GM20431 (cell line): ENCODE measurements around the gene CTCFL.

Experiments used
- in situ Hi-C: fragments of 300-500 bp; cut with MseI, MboI; formaldehyde crosslinking; loops from one replicate; pipeline ENCODE4 v1.15.0; 2020; ENCODE audit warnings: low sequenced_read_pairs; ENCODE audit not compliant: unreplicated experiment

Gene CTCFL

DNA sequence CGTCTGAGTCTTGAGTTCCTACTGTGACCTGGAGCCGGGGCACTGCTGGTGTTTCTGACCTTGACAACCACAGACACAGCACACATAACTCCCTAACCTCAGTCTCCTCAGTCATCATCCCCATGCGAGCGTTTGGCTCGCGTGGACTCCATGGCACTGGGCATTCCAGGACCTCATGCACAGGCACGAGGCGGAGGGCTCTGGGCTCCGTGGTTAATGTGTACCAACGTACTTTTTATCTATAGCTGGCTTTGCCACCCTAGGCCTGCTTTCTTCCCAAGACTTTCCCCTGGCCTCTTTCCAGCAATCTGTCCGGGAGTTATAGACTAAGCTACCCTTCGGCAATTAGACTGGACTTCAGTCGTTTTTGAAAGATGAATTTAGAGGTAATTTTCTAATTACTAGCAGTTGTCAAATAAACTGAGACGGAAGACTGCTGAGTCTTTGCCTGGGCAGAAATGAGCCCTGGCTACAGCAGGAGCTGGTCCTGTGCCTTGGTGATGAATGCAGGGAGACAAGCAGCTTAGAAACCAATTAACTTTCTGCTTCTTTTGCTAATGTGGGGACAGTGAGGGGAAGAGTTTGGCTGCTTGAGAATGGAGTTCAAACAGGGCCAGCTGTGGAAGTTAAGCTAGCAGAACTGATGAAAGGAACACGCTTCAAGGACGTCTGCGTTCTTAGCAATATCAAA lies 16.1 kb upstream of the CTCFL start:
- in situ Hi-C loops: no loop called here

DNA sequence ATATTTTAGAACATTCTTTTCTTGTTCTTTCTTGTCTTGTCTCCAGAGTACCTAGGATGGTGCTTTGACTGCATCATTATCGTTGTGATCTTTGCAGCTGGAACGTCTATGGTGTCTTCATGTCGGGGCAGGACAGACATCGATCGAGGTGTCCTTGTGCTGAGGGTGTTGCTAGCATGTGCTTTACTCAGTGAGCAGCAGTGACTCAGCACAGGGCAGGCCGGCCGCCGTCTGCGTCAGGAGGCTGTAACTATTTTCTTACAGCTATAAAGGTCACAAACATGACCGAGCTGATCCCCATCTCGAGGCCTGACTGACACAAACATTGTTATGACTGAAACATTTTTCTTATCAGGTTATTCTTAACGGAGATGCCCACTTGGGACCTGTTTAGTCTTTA lies 14.9 kb upstream of the CTCFL start:
- in situ Hi-C loops: no loop called here

DNA sequence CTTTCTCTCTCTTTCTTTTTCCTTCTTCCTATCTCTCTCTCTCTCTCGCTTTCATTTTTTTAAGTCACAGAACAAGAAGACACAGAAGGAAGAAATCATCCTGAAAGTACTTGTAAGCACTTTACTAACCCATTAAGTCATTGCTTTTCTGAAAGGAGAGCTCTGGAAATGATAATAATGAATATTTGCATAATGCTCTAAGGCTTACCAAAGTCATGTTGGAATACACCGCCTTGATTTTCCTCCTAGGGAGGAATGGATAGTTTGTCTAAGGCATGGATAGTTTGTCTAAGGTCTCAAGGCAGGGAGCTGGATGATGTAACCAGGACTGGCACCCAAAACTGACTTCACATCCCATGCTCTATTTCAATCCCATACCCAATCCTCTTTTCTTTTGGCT lies 12.9 kb upstream of the CTCFL start:
- in situ Hi-C loops: no loop called here

DNA sequence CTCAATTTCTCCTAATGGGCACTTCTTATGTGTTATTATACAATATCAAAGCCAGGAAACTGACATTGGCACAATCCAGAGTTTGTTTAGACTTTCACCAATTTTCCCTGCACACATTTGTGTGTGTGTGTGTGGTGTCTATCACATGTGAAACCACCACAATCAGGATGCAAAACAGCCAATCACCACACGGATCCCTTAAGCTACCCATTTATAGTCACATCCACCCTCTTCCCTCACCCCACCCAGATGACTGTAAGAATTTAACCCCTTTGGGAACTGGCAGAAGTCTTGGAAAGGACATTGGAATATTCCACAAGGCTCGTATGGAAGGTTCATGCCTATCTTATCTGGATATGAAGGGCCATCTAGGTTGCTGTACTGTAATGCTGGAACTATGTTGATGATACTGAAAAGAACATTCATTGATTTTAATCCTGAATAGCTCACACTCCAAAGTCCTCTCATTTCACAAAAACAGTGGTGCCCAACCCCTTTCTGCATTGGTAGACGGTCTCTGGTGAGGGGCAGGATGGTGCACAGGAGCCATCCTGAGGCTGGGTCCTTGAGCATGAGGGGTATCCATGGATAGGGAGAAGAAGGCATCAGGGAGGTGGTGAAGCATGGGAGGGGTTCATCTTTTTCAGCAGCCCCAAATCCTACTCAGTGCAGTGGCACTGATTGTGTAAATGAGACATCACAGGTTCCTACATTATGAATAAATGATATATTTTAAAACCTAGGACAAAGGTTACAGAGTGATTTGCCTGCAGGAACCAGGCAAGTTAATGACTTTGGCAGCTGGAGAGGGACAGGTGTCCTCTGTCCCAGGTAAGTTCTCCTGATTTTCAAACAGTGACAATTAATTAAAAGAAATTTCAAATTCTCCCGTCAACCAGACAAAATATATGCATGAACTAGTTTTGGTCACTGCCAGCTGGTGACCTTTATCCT lies 12.1 kb upstream of the CTCFL start:
- in situ Hi-C loops: no loop called here

DNA sequence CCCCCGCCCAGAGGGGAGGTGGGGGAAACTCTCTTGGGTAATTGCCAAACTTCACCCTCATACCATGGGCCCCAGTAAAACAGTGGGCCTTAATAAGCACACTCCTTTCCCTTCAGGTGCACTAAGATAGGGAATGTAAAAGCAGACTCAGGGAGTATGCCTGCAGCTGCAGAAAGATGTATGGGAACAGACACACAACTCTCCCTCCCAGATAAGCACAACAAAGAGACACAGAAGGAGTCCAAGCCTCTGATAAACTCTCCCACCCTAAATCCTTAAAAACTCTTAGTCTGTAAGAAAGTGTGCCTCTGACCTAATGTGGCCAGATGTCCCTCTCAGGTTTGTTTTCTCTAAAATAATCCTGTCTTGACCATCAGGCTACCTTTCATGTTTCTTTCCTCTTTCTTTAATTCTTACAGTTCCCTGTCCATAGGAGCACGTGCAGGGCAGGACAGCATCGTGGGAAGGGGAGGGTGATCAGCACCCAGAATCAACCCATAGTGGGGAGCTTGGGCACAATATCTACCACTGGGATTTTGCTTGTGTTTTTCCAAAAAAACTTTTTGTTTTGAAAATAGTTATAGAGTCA lies 11.3 kb upstream of the CTCFL start:
- in situ Hi-C loops: no loop called here

DNA sequence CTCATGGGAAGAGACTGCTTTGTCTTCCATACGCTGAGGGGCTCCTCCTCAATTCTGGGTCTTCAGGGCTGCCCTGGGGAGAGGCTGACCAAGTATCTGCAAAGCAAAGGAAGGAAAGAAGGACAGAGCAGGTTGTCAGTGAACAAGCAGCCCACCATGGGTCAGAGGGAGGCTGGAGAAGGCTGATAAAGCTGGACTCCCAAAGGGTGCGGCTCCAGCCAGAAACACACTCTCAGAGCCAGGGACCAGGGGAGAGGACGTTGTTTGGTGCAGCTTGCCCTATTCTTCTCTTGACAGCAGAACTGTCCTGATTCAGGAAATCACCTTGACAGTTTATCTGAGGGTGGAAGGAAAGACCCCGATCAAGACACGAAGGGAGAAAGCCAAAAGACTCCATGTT lies 10.4 kb upstream of the CTCFL start:
- in situ Hi-C loops: no loop called here

DNA sequence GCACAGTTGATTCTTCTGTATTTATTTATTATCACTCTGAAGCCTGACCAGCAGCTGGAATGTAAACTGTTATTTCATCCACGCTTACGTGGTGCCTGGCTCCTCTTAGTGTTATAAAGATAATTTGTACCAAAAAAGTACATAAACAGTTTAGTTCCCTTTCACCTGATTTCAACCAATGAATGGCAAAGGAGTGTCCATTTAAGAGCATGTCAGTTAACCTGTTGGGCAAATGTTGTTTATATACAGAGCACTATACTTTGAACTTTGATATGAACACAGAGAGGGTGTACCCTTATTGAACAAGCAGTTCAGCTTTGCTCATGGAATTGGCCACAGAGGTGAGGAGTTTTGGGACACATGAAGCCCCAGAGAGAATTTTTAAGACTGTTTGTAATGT lies 7.2 kb upstream of the CTCFL start:
- in situ Hi-C loops: no loop called here

DNA sequence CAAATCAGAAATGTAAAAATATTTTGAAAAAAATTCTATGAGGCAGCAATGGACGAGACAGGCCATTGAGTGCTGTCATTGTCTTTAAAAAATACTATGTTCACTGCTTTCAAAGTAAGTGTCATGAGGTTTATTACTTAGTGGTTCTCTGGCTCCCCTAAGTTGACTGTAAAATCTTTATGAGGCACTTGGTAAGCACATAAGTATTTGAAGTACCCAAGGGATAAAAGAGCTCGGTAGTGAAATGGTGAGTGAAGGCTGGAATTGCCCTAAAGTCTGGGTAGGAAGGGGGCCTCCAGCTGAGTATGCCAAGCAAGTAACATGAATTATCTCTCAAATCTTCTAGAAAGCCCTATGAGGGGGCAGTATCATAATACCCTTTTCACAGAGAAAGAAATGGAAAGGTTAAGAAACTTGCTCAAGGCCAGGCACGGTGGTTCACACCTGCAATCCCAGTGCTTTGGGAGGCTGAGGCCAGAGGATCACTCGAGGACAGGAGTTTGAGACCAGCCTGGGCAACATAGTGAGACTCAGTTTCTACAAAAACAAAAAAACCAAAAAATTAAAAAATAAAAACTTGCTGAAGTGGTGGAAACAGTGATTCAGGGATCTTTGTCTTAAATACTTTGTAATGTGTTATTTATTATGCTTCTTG lies 5.5 kb upstream of the CTCFL start:
- in situ Hi-C loops: no loop called here

DNA sequence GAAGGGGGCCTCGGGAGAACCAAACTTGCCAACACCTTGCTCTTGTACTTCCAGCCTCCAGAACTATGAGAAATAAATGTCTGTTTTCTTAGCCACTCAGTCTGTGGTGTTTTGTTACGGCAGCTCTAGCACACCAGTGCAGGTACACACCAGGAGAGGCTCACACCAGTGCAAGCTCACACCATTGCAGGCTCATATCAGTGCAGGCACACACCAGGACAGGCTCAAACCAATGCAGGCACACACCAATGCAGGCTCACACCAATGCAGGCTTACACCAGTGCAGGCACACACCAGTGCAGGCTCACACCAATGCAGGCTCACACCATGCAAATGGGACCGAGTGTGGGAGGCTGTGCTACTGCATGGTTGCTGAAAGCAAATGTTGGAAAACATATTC lies 4.9 kb upstream of the CTCFL start:
- in situ Hi-C loops: no loop called here

DNA sequence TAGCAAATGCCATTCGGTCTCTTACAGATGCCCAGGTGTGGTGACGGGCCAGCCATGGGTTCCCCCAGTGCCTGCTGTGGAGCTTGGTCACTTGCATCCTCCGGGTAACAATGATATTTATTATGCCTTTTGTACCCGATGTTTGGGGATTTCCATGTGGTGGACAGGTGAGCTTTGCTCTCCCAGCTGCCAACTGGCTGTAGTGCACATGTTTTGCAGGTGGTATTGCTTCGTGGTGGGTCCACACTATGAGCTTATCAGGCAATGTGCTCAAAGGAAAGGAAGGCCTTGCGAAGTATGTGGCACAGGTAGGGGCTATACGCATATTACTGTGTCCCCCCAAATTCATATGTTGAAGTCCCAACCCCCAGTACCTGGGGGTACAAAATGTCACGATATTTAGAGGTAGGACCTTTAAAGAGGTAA lies 4.2 kb upstream of the CTCFL start:
- in situ Hi-C loops: no loop called here

DNA sequence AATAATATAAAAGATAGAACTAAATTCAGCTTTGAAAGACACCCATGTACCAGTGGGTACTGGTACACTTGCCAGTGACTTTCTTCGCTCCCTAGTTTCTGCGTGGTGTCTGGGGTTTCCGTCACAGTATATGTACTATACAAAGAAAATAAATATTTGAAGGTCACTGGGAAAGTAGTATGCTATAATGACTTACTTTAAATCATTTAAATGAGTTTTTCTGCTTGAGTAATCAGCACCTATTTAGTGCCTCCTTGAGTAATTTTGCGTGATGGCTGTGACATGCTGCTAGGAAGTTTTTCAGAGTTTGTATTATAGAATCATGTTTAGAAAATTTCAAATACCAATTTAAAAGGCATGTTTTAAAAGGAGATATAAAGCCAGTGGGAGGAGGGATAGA lies 3.2 kb upstream of the CTCFL start:
- in situ Hi-C loops: no loop called here

DNA sequence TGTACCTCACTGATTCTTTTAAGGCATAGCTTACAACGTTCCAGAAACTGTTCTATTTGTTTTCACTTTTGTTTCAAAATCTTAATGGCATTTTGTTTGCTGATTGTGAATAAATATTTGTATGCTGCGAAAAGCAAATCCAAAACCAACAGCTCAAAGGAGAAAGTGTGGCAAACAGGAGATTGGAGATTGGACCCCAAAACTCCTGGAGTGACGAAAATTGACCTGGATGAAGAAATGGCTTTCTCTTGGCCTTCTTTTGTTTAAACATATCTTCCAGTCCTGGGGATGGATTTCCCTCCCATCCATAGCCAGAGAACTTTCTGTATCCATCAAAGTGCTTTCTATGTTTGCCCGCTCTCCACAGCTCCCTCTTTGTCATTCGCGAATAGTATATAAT lies 2.8 kb upstream of the CTCFL start:
- in situ Hi-C loops: no loop called here

DNA sequence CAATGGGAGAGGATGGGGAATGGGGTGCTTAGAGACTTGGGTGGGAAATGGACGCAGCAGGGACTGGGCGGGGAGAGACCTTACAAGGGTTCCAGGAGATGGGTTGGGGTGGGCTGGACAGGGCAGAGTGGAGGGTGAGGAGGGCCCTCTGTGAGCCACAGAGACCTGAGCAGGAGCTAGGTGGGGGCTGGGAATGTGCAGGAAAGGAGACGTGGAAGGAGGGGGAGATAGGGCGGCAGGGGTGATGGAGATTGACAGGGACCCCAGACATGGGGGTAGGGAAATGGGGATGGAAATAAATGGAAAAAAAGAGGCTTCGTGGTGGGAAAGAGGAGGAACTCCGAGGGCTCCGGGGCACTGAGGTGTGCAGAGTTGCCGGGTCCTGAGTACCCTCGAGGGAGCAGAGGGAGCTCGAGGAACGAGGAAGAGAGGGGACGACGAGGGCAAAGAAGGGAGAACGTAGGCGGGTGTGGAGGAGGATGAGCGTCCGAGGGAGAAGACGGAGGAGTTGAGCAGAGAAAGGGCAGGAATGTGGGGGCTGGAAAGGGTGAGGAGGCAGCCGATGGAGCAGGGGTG lies 2.0 kb upstream of the CTCFL start:
- in situ Hi-C loops: no loop called here

DNA sequence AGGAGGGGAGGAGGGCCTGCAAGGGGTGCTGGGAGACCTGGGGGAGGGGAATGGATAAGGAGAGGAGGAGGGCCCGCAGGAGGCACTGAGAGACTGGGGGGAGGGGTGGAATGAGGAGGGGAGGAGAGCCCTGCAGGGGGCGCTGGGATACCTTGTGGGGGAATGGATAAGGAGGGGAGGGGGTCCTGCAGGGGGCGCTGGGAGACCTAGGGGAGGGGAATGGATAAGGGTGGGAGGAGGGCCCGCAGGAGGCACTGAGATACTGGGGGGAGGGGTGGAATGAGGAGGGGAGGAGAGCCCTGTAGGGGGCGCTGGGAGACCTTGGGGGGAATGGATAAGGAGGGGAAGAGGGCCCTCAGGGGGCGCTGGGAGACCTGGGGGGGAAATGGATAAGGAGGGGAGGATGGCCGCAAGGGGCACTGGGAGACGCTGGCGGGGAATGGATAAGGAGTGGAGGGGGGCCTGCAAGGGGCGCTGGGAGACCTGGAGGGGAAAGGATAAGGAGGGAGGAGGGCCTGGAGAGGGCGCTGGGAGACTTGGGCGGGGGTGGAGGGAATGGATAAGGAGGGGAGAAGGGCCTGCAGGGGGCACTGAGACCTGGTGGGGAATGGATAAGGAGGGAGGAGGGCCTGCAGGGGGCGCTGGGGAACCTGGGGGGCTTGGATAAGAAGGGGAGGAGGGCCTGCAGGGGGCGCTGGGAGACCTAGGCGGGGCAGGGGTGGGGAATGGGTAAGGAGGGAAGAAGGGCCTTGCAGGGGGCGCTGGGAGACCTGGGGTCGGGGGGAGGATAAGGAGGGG lies 1.3 kb upstream of the CTCFL start:
- in situ Hi-C loops: no loop called here

DNA sequence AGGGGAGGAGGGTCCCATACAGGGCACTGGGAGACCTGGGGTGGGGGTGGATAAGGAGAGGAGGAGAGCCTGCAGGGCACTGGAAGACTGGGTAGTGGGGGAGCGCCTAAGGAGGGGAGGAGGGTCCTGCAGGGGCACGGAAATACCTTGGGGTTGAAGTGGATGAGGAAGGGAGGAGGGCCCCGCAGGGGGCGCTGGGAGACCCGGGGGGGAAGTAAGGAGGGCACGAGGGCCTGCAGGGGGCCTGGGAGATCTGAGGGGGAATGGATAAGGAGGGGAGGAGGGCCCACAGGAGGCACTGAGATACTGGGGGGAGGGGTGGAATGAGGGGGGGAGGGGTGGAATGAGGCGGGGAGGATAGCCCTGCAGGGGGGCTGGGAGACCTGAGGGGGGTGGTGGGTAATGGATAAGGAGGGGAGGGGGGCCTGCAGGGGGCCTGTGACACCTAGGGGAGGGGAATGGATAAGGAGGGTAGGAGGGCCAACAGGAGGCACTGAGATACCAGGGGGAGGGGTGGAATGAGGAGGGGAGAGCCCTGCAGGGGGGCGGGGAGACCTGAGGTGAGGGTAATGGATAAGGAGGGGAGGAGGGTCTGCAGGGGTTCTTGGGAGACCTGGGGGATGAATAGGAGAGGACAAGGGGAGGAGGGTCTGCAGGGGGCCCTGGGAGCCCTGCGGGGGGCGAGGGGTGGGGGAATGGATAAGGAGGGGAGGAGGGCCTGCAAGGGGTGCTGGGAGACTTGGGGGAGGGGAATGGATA lies 567 bp upstream of the CTCFL start:
- in situ Hi-C loops: no loop called here

DNA sequence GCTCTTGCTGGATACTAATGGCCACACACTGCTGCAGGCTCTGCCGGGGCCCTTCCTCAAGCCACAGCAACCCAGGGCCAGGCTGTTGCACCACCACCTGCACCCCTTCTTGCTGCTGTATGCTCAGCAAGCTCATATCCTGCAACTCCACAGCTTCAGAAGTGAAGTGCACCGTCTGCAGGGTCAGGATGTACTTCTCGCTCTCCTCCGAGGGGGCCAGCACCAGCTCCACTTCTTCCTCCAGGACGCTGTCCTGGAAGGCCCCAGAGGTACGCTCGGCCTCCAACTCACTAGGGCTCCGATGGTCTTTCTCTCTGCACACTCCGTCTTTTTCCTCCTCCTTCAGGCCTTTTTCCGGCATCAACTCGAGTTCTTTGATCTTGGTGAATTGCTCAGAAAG lies 1.2 kb downstream of the CTCFL start:
- in situ Hi-C loops: no loop called here

DNA sequence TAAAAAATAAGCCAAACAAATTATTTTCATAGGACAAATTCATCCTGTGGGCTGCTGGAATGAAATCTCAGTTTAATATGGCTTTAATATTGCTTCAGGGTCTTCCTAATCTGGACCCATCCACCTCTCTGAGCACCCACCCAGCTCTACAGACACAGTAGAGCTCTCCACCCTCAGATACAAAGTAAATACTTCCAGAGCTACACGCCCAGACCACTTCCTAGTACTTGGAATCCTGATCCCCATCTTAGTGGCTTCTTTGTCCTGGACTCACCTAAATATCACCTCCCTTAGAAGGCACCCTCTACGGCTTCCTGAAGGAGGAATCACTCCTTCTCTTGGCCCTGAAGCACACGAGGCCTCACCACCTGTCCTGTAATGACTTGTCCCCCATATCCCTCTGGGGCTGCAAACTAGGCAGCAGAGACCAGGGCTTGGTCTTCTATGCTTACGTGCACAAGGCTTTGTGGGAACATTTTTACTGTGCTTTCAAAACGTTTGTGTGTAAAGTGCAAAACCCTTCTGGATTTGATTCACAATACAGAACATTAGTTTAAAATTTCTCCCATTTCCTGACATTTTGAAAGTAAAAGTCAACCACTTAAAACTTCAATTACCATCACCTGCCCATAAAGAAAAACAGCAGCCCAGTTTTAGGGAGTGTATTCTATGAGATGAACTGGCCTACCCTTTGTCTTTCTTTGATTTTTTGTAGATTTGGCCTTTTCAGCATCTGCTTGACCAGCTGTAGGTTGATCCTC lies 2.4 kb downstream of the CTCFL start:
- in situ Hi-C loops: no loop called here

DNA sequence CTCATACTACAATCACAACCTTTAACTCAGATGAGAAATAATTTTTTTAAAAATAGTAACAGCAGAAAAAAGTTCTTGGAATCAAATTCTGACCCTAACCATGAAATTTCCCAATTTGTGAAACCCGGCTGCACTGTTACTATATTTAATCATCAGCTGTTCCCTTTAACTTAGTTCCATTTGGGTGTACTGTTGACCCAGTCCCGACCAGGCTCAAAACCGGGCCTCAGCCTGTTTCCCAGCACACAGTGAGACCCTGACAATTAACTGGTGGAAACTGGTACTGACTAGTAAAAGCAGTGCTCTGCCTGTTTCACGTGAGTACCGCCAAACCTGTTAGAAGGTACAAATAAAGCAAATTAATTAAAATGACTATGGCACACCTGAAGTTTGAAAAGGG lies 7.0 kb downstream of the CTCFL start:
- in situ Hi-C loops: loop anchor here (5.0 kb wide), 1 partner anchor 74 kb away; no protein-coding TSS in a partner anchor
